ENCODE measurements around the gene C12orf76. TPM values are rescaled to one million over a fixed set of nuclear protein-coding genes. Genes with fewer than 3 reads are reported as not detected.

Gene C12orf76
- total RNA-seq, 1 experiment from 2014 or later = 18.3 TPM

DNA sequence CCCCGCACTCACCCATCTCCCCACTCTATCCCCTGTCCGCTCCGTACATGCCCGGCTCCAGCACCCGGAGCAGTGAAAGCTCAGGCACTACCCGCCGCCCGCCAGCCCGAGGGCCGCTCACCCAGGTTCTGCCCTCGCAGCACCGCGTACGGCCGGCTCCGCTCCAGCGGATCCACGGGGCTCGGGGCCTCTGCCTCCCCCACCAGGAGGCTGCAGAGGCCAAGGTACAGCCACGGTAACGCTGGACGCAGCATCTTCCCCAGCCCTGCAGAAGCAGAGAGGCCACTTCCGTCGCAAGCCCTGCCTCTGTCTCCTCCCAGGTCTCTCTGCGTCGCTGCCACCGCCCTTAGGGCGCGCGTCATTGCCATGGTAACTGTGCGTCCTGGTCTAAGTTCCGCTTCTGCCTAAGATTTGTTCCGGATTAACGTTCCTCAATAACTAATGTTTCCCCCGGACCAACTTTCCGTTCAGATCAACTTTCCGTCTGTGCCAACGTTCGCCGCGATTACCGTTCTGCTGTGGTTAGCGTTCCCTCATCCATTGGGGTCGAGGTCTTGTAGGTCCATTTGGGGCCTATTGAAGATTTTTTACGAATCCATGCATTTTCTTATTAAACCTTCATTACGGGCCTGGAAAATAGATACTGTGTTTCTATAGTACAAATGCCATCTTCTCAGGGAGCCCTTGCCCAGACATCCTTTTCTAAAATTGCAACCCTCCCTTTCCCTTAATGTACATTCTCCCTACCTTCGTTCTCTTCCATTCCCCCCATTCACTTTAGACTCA is at the start of gene C12orf76 (continued):
- TF ChIP-seq, protein P1, sequence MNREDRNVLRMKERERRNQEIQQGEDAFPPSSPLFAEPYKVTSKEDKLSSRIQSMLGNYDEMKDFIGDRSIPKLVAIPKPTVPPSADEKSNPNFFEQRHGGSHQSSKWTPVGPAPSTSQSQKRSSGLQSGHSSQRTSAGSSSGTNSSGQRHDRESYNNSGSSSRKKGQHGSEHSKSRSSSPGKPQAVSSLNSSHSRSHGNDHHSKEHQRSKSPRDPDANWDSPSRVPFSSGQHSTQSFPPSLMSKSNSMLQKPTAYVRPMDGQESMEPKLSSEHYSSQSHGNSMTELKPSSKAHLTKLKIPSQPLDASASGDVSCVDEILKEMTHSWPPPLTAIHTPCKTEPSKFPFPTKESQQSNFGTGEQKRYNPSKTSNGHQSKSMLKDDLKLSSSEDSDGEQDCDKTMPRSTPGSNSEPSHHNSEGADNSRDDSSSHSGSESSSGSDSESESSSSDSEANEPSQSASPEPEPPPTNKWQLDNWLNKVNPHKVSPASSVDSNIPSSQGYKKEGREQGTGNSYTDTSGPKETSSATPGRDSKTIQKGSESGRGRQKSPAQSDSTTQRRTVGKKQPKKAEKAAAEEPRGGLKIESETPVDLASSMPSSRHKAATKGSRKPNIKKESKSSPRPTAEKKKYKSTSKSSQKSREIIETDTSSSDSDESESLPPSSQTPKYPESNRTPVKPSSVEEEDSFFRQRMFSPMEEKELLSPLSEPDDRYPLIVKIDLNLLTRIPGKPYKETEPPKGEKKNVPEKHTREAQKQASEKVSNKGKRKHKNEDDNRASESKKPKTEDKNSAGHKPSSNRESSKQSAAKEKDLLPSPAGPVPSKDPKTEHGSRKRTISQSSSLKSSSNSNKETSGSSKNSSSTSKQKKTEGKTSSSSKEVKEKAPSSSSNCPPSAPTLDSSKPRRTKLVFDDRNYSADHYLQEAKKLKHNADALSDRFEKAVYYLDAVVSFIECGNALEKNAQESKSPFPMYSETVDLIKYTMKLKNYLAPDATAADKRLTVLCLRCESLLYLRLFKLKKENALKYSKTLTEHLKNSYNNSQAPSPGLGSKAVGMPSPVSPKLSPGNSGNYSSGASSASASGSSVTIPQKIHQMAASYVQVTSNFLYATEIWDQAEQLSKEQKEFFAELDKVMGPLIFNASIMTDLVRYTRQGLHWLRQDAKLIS (CRISPR knock-in tag; IDR thresholded peaks at IDR 0.05; ENCODE audit: borderline replicate concordance) = no peak
- no peak for TF ChIP-seq SMAD3 (CRISPR knock-in tag; IDR thresholded peaks at IDR 0.05; ENCODE audit: borderline replicate concordance)
- TF ChIP-seq, protein P2, sequence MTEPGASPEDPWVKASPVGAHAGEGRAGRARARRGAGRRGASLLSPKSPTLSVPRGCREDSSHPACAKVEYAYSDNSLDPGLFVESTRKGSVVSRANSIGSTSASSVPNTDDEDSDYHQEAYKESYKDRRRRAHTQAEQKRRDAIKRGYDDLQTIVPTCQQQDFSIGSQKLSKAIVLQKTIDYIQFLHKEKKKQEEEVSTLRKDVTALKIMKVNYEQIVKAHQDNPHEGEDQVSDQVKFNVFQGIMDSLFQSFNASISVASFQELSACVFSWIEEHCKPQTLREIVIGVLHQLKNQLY (CRISPR knock-in tag; IDR thresholded peaks at IDR 0.05) = no peak
- no peak for TF ChIP-seq OVOL2 (CRISPR knock-in tag; IDR thresholded peaks at IDR 0.05; ENCODE audit: borderline replicate concordance)
- TF ChIP-seq, protein P3, sequence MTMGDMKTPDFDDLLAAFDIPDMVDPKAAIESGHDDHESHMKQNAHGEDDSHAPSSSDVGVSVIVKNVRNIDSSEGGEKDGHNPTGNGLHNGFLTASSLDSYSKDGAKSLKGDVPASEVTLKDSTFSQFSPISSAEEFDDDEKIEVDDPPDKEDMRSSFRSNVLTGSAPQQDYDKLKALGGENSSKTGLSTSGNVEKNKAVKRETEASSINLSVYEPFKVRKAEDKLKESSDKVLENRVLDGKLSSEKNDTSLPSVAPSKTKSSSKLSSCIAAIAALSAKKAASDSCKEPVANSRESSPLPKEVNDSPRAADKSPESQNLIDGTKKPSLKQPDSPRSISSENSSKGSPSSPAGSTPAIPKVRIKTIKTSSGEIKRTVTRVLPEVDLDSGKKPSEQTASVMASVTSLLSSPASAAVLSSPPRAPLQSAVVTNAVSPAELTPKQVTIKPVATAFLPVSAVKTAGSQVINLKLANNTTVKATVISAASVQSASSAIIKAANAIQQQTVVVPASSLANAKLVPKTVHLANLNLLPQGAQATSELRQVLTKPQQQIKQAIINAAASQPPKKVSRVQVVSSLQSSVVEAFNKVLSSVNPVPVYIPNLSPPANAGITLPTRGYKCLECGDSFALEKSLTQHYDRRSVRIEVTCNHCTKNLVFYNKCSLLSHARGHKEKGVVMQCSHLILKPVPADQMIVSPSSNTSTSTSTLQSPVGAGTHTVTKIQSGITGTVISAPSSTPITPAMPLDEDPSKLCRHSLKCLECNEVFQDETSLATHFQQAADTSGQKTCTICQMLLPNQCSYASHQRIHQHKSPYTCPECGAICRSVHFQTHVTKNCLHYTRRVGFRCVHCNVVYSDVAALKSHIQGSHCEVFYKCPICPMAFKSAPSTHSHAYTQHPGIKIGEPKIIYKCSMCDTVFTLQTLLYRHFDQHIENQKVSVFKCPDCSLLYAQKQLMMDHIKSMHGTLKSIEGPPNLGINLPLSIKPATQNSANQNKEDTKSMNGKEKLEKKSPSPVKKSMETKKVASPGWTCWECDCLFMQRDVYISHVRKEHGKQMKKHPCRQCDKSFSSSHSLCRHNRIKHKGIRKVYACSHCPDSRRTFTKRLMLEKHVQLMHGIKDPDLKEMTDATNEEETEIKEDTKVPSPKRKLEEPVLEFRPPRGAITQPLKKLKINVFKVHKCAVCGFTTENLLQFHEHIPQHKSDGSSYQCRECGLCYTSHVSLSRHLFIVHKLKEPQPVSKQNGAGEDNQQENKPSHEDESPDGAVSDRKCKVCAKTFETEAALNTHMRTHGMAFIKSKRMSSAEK (CRISPR knock-in tag; IDR thresholded peaks at IDR 0.05; ENCODE audit: borderline replicate concordance) = no peak
- no peak for TF ChIP-seq SOX15 (CRISPR knock-in tag; IDR thresholded peaks at IDR 0.05)
- TF ChIP-seq NR1H2 (CRISPR knock-in tag; IDR thresholded peaks at IDR 0.05) = no peak
- TF ChIP-seq CBFB (CRISPR knock-in tag; IDR thresholded peaks at IDR 0.05; ENCODE audit: low read depth) = no peak
- TF ChIP-seq ZNF232 (CRISPR knock-in tag; IDR thresholded peaks at IDR 0.05) = no peak
- no peak for TF ChIP-seq EMX1 (CRISPR knock-in tag; IDR thresholded peaks at IDR 0.05)
- TF ChIP-seq ZNF219 (CRISPR knock-in tag; IDR thresholded peaks at IDR 0.05; ENCODE audit: borderline replicate concordance) = no peak
- TF ChIP-seq, protein P4, sequence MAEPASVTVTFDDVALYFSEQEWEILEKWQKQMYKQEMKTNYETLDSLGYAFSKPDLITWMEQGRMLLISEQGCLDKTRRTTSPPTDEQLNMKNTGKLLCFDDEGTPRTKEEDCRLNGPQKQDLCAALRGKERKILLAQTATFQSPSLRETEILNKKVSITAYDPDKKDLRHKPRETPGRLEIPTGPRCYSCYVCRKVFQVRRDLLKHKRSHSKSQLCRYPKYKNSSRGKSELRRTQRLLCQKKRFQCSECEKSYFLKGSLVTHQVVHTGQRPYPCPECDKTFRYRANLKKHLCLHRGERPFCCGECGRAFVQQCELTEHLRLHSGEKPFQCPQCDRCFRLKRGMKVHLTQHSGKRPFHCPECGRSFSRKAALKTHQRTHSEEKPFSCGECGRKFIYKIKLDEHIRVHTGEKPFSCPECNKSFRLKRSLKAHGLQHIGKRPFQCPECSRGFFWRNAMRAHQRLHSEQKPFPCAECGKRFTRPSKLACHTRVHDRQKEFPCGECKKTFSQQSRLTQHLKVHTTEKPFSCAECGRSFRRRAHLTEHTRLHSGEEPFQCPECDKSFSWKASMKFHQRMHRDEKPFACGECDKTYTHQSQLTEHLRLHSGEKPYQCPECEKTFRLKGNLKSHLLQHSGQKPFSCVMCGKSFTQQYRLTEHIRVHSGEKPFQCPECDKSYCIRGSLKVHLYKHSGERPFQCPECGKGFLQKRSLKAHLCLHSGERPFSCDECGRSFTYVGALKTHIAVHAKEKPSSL (CRISPR knock-in tag; conservative IDR thresholded peaks at IDR 0.05) = no peak
- no peak for TF ChIP-seq NFATC4 (CRISPR knock-in tag; IDR thresholded peaks at IDR 0.05)
- TF ChIP-seq, protein P5, sequence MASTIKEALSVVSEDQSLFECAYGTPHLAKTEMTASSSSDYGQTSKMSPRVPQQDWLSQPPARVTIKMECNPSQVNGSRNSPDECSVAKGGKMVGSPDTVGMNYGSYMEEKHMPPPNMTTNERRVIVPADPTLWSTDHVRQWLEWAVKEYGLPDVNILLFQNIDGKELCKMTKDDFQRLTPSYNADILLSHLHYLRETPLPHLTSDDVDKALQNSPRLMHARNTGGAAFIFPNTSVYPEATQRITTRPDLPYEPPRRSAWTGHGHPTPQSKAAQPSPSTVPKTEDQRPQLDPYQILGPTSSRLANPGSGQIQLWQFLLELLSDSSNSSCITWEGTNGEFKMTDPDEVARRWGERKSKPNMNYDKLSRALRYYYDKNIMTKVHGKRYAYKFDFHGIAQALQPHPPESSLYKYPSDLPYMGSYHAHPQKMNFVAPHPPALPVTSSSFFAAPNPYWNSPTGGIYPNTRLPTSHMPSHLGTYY (CRISPR knock-in tag; IDR thresholded peaks at IDR 0.05) = no peak

All from WTC11 (cell line).